ENCODE data around the gene PIGP.
"Not testable (repeated sequence)": the region's sequence is repeated elsewhere in the genome, so short reads cannot be mapped to it uniquely, and the experiment has no call there.

PIGP gene

GRCh38 chr21:37060296-37060695 is 12.6 kb downstream of the PIGP start:
- no peak overlapping the region for H3K4me3 ChIP-seq (ENCODE audit: low read depth in 1 of 2, low read length in 1 of 2)
- H3K36me3 ChIP-seq, result no peaks in the 10 kb centered on the region
- TF ChIP-seq, protein P1, sequence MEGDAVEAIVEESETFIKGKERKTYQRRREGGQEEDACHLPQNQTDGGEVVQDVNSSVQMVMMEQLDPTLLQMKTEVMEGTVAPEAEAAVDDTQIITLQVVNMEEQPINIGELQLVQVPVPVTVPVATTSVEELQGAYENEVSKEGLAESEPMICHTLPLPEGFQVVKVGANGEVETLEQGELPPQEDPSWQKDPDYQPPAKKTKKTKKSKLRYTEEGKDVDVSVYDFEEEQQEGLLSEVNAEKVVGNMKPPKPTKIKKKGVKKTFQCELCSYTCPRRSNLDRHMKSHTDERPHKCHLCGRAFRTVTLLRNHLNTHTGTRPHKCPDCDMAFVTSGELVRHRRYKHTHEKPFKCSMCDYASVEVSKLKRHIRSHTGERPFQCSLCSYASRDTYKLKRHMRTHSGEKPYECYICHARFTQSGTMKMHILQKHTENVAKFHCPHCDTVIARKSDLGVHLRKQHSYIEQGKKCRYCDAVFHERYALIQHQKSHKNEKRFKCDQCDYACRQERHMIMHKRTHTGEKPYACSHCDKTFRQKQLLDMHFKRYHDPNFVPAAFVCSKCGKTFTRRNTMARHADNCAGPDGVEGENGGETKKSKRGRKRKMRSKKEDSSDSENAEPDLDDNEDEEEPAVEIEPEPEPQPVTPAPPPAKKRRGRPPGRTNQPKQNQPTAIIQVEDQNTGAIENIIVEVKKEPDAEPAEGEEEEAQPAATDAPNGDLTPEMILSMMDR (IDR thresholded peaks at IDR 0.05), result no peak
- no peaks in the 10 kb centered on the region for H3K27me3 ChIP-seq
- H3K9me3 ChIP-seq, result no peaks in the 10 kb centered on the region
- H3K27ac ChIP-seq, result no peak overlapping the region
- H3K4me1 ChIP-seq (ENCODE audit: control insufficient read depth in 1 of 2, insufficient read depth in 1 of 2, low read depth in 1 of 2, low read length in 1 of 2), result no peaks in the 10 kb centered on the region

GRCh38 chr21:37059181-37059580 is 13.7 kb downstream of the PIGP start:
- H3K27me3 ChIP-seq, result no peaks in the 10 kb centered on the region
- H3K27ac ChIP-seq, result no peak overlapping the region
- H3K9me3 ChIP-seq, result no peaks in the 10 kb centered on the region
- no peak overlapping the region for H3K4me3 ChIP-seq (ENCODE audit: low read depth in 1 of 2, low read length in 1 of 2)
- no peaks in the 10 kb centered on the region for H3K36me3 ChIP-seq
- TF ChIP-seq, protein P1 (IDR thresholded peaks at IDR 0.05), result no peak
- H3K4me1 ChIP-seq (ENCODE audit: control insufficient read depth in 1 of 2, insufficient read depth in 1 of 2, low read depth in 1 of 2, low read length in 1 of 2), result no peaks in the 10 kb centered on the region

DNA sequence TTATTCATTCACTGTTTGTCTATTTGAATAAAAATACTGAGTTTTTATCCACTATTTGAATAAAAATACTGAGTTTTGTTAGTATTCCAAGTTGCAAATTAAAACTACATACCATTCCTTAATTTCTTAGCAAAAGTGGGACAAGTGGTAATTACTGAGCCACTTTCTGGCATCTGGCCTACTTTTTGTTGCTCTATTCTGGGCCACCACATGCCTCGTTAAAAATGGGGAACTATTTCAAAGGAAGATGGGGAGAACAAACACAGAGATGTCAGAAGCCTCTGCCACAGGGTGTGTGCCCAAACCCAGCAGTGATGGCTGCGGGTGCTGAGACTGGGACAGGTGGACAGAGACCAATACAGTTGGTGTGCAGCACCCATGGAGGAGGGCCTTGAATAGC is 14.6 kb downstream of the PIGP start:
- Histone ChIP-seq H3K9me3 (no peaks in the 10 kb centered on the region), H3K27ac (no peak overlapping the region), H3K36me3 (no peaks in the 10 kb centered on the region), H3K4me1 (ENCODE audit: control insufficient read depth in 1 of 2, insufficient read depth in 1 of 2, low read depth in 1 of 2, low read length in 1 of 2) (no peaks in the 10 kb centered on the region), H3K4me3 (ENCODE audit: low read depth in 1 of 2, low read length in 1 of 2) (no peak overlapping the region), H3K27me3 (no peaks in the 10 kb centered on the region)
- TF ChIP-seq, protein P1 (IDR thresholded peaks at IDR 0.05), result no peak

- H3K27ac ChIP-seq, result no peak overlapping the region
- no peaks in the 10 kb centered on the region for H3K9me3 ChIP-seq
- H3K4me1 ChIP-seq (ENCODE audit: control insufficient read depth in 1 of 2, insufficient read depth in 1 of 2, low read depth in 1 of 2, low read length in 1 of 2), result no peaks in the 10 kb centered on the region
- H3K36me3 ChIP-seq, result no peaks in the 10 kb centered on the region
- no peak overlapping the region for H3K4me3 ChIP-seq (ENCODE audit: low read depth in 1 of 2, low read length in 1 of 2)
- no peaks in the 10 kb centered on the region for H3K27me3 ChIP-seq
- TF ChIP-seq, protein P1 (IDR thresholded peaks at IDR 0.05), result no peak
Observed at GRCh38 chr21:37057614-37058013, 15.3 kb downstream of the PIGP start.

GRCh38 chr21:37055271-37055855 is 17.5 kb downstream of the PIGP start:
- TF ChIP-seq, protein P1 (IDR thresholded peaks at IDR 0.05), result no peak
- H3K9me3 ChIP-seq, result no peaks in the 10 kb centered on the region

DNA sequence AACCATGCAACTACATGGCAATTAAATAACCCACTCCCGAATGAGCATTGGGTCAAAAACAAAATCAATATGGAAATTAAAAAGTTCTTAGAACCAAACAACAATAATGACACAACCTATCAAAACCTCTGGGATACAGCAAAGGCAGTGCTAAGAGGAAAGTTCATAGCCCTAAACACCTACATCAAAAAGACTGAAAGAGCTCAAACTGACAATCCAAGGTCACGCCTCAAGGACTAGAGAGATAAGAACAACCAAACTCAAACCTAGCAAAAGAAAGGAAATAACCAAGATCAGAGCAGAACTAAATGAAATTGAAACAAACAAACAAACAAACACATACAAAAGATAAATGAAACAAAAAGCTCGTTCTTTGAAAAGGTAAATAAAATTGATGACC is 23.1 kb downstream of the PIGP start:
- not testable (repeated sequence) for H3K4me3 ChIP-seq (ENCODE audit: low read depth in 1 of 2, low read length in 1 of 2); H3K27me3 ChIP-seq; H3K36me3 ChIP-seq; H3K9me3 ChIP-seq; H3K27ac ChIP-seq; H3K4me1 ChIP-seq (ENCODE audit: control insufficient read depth in 1 of 2, insufficient read depth in 1 of 2, low read depth in 1 of 2, low read length in 1 of 2)

More at GRCh38 chr21:37055271-37055855, 17.5 kb downstream of the PIGP start:
- Histone ChIP-seq H3K36me3 (no peaks in the 10 kb centered on the region), H3K4me1 (ENCODE audit: control insufficient read depth in 1 of 2, insufficient read depth in 1 of 2, low read depth in 1 of 2, low read length in 1 of 2) (no peaks in the 10 kb centered on the region), H3K27ac (no peak overlapping the region), H3K4me3 (ENCODE audit: low read depth in 1 of 2, low read length in 1 of 2) (no peak overlapping the region), H3K27me3 (no peaks in the 10 kb centered on the region)
